GM18951 (cell line): ENCODE measurements around the gene WWOX.

Experiments
- POLR2A ChIP-seq: IDR thresholded peaks from 4 replicates; pipeline ENCODE4 v1.6.1; 2011; ENCODE audit warnings: mild to moderate bottlenecking; ENCODE audit not compliant: insufficient read length, insufficient read depth; ENCODE audit errors: extremely low read depth
- in situ Hi-C: fragments of 300-500 bp; cut with MboI; formaldehyde crosslinking; loops from one replicate; pipeline ENCODE4 v1.12.0; 2022; ENCODE audit warnings: low sequenced_read_pairs, mixed read lengths, inconsistent platforms; ENCODE audit not compliant: unreplicated experiment

The WWOX gene

GRCh38 chr16:79018650-79019429 is 919.4 kb downstream of the WWOX start:
- in situ Hi-C loops = no loop called here
- TF ChIP-seq POLR2A = no peak

DNA sequence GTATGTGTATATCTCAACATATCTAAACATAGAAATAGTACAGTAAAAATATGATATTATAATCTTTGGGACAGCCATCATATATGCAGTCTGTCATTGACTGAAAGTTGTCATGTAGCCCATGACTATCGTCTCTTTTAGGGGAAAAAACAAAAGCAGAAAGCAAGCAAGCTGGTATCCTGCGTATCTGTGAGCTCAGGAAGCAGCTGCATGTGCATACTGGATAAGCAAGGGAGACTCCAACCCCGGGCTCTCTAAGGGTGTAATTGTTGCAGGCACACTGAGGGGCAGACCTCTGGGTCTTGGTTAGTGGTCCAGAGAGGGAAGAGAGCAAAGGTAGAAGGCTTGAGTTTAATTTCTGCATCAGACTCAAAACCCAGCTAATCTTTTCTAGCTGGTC is 920.0 kb downstream of the WWOX start:
- no peak for TF ChIP-seq POLR2A

DNA sequence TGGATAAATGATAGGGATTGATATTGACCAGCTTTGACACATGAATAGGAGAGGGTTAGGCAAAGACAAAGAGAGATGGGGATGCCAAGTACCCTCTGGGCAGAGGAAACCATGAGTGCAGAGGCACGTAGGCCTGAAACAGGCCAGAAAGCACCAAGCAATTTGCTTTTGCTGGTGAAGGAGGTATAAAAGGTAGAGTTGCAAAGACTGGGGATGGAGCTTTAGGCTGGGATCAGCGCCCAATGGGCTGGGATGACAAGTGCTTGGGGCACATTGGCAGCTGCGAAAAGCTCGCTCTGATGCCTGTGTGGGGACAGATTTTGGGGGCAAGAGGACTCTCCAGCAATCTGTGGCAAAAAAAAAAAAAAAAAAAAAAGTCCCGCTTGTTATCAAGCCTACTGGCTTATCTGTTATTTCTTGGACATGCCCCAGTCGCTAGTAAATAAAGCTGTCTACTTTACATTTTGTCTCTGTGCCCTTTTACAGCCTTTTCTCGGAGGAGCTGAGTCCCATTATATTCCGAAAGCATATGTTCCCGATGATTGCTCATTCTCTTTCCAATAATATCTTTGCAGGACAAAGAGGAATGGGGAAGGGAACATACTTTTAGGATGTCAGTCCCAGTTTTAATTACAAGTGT is 922.7 kb downstream of the WWOX start:
- in situ Hi-C loops = no loop called here
- TF ChIP-seq POLR2A = no peak

More for the DNA sequence above, 920.0 kb downstream of the WWOX start:
- in situ Hi-C loops = no loop called here

DNA sequence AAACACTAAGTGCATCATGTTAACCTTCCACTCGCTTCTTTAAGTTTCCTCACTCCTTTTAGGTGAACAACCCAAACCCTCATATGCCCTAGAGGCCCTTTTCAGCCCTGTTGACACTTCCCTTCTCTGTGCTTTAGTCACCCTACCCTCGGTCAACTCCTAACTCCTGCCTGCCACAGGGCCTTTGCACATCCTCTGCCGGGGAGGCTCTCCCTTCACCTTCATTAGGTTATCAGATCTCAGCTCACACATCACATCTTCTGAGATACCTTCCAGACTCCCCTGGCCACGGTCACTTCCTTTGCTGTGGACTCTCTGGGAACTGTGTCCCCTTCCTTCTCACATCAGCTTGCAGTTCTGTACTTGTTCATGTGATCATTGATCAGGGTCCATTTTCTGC is 926.7 kb downstream of the WWOX start:
- no peak for TF ChIP-seq POLR2A
- in situ Hi-C loops = no loop called here

GRCh38 chr16:79036541-79036940 is 937.1 kb downstream of the WWOX start:
- in situ Hi-C loops = no loop called here
- no peak for TF ChIP-seq POLR2A

DNA sequence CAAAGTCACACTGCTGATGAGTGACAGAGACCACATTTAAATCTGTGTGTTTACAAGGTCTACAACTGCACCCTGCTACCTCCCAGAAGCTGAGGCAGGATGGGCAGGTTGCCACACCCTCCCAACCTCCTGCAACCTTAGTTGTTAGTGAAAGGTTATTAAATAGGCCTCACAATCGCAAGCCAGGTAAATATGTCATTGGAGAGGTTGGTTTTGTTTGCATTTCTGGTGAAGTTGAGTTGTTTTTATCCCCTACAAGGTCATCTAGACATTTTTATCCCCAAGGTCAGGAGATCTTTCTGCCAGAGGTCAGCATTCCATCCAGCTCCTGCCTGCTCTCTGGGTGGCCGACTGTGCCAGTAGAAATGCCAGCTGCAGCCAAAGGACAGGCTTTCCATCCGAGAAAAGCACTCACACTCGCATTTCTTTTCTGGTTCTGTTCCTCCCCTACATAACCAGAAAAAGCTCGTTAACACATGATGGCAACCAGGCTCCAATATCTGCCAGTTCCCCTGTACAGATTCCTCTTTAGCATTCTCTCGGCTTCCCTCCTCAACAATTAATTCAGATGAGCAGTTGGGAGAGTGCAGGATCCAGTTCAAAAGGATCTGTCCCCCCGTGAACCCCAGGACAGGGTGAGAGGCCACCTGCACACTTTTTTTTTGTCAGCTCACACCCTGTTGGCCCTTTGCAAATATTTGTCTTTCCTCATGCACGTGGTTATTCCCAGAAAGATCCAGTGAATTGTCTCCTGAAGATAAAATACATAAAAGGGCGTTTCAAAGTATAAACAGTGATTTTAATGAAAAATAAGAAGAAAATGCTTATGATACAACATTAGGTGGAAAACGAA is 938.3 kb downstream of the WWOX start:
- in situ Hi-C loops = no loop called here
- no peak for TF ChIP-seq POLR2A

DNA sequence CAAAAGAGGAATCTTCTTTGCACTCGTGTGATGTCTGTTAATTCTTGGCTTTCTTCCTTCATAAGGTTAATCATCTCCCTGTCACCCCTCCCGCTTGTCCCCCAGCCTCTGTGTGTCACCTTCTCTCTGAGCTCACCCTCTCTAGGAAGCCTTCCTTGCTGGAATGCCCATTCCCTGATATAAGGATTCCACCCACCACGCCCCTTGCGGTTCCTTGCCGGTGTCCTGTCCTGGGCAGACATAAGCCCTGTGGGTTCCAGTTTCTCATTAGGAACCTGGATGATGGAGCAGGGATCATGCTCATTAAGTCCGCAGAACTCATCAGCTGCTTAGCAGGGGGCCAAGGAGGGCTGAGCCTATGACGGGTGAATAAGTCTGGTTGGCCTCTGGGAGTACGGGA is 941.8 kb downstream of the WWOX start:
- no peak for TF ChIP-seq POLR2A
- in situ Hi-C loops = no loop called here

- no peak for TF ChIP-seq POLR2A
- in situ Hi-C loops = no loop called here
These were observed 942.7 kb downstream of the WWOX start for GRCh38 chr16:79042141-79042540.

DNA sequence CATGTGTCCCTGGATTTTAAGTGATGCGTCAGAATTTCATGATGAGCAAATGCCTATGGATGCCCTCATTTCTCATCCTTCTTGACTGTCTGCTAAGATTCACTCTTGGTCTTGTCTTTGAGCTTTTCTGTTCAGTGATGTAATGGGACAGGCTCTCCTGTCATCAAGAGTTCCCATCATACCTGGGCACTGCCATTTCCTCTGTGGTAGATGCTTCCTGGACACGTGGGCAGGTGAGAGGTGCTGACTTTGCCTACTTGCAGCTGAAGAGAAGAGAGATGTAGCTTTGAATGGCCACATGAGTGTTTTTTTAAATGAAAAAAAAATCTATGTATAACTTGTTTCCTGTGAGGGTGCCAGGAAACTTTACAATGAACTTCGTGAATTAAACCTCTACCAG is 943.4 kb downstream of the WWOX start:
- TF ChIP-seq POLR2A = no peak
- in situ Hi-C loops = no loop called here

DNA sequence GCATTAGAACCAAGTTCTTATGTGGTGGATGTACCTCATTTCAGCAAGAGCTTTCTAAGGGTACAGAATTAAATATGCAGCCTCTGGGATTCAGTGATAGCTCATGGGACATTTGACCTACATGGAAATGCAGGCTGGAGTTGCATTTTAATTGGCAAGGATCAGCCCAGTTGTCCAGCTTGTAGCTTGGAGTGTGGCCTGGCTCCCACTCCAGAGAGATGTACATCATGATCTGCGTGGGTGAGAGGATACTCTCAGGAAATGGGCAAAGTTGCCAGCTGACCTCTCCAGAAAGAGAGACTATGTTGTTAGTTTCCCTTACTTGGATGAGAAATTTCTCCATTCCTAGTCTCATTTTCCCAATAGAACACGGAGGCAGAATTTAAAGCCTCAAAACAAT is 945.7 kb downstream of the WWOX start:
- TF ChIP-seq POLR2A = no peak
- in situ Hi-C loops = no loop called here

GRCh38 chr16:79047337-79047736 is 947.9 kb downstream of the WWOX start:
- in situ Hi-C loops = no loop called here
- TF ChIP-seq POLR2A = no peak

GRCh38 chr16:79049040-79049439 is 949.6 kb downstream of the WWOX start:
- in situ Hi-C loops = no loop called here

GRCh38 chr16:79050063-79050462 is 950.6 kb downstream of the WWOX start:
- in situ Hi-C loops = no loop called here
- no peak for TF ChIP-seq POLR2A

More at GRCh38 chr16:79049040-79049439, 949.6 kb downstream of the WWOX start:
- no peak for TF ChIP-seq POLR2A
